NCI-H526 treated with DMSO at 0.1 percent for 48 hours (cell line): ENCODE measurements around the gene ZNF525.
A peak's percentile ranks its signal among the peaks of the same experiment; 100 is the strongest.
"Not testable (repeated sequence)": the region's sequence is repeated elsewhere in the genome, so short reads cannot be mapped to it uniquely, and the experiment has no call there.

ENCODE experiments used
- DNase-seq: peaks from one replicate; lab custom pipeline; 2025; lab: John Stamatoyannopoulos, UW

Gene ZNF525

GRCh38 chr19:53395840-53396524, 30.5 kb downstream of the ZNF525 start:
- DNase-seq = not testable (repeated sequence)

GRCh38 chr19:53396525-53396868, 31.0 kb downstream of the ZNF525 start:
- no peak for DNase-seq

GRCh38 chr19:53397918-53398317, 32.4 kb downstream of the ZNF525 start:
- not testable (repeated sequence) for DNase-seq

- no peak for DNase-seq
These were observed 44.1 kb downstream of the ZNF525 start for GRCh38 chr19:53409505-53410204.

DNA sequence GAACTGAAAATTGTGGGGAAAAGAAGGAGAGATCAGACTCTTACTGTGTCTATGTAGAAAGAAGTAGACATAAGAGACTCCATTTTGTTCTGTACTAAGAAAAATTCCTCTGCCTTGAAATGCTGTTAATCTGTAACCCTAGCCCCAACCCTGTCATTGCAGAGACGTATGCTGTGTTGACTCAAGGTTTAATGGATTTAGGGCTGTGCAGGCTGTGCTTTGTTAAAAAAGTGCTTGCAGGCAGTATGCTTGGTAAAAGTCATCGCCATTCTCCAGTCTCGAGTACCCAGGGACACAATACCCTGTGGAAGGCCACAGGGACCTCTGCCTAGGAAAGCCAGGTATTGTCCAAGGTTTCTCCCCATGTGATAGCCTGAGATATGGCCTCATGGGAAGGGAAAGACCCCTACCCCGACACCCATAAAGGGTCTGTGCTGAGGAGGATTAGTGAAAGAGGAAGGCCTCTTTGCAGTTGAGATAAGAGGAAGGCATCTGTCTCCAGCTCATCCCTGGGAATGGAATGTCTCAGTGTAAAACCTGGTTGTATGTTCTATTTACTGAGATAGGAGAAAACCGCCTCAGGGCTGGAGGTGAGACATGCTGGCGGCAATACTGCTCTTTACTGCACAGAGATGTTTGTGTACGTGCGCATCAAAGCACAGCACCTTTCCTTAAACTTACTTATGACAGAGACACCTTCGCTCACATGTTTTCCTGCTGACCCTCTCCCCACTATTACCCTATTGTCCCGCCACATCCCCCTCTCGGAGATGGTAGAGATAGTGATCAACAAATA, 55.2 kb downstream of the ZNF525 start:
- not testable (repeated sequence) for DNase-seq

DNA sequence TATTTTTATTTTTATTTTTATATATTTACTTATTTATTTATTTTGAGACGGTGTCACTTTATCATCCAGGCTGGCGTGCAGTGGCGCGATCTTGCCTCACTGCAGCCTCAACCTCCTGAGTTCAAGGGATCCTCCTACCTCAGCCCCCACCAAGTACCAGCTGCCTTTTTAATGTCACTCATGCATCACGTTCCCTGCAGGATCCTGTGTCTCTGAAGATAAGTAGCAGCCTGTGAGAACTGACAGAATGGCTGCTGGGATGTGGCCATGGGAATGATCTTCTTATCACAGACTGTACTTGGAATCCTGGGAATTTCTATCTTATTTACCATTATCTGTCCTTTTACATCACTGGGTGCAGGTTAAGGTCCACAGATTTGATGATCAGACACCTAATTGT, 57.0 kb downstream of the ZNF525 start:
- no peak for DNase-seq

- not testable (repeated sequence) for DNase-seq
These were observed 57.6 kb downstream of the ZNF525 start for GRCh38 chr19:53423074-53423473.

DNA sequence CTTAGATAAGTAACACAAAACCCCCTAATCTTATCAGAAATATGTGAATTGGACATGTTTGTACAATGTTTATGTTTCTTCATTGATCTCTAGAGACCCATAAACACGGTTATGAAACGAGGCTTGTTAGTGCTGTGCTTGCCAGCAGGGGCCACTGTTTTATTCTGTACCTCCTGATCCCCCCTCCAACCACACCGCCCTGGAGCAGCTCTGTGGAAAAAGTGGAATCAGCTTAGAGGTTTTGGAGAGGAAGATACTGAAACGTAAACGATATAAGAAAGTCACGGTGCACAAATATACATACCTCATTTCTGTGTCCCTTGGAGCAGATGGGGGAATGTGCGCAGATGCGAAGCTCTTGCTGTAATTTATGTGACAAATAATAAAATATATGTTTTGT, 58.2 kb downstream of the ZNF525 start:
- peak; percentile 49 for DNase-seq

DNA sequence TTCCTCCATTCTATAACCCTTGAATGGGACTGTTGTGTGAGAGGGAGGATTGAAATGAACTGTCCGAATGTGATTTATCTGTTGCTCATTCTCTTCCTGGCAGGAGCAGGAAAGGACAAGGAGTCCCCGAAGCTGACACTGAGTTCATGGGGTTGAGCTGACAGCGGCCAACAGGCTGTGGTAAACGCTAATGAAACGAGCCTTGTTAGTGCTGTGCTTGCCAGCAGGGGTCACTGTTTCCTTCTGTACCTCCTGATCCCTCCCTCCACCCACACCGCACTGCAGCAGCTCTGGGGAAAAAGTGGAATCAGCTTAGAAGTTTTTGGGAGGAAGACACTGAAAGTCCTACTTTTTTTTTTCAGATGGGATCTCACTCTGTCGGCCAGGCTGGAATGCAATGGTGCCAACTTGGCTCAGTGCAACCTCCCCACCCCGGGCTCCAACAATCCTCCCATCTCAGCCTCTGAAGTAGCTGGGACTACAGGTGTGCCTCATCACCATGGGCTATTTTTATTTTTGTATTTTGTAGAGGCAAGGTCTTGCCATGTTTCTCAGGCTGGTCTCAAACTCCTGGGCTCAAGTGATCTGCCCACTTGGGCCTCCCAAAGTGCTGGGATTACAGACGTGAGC, 59.6 kb downstream of the ZNF525 start:
- DNase-seq = peak; percentile 81

DNA sequence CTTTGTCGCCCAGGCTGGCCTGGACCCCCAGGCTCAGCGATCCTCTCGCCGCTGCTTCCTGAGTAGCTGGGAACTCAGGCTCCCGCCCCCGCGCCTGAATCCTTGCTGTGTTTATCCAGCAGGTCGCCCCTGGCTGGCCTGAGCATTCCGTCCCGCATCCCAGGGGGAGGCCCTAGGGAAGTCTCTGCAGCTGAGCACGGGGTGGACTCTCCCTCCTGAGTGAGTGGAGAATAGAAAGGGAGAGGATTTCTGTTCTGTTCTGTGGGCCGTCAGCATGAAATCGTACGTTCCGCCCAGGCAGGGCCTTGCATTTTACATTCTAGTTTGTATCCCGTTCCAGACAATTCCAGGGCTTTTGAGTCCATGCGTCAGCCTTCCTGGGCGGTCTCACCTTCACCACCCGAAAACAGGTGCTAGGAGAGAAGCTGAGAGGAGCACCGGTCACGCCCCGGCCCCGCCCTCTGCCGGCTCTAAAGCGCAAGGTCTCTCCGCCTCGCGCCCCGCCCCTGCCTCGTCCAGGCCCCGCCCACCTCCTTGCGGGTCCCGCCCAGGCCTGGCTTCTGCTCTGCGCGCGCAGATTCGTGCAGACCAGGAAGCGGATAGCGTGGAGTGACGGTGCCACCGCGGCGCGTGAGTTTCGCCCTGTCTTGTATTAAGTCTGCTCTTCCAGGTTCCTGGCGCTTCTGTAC, 66.0 kb downstream of the ZNF525 start, which contains the start of gene ZNF761:
Gene ZNF761 (plus strand): TSS at position 586 of the 689 bp plus-strand sequence. CDS start 15,285 bp downstream, outside the sequence.
- peak; percentile 97 for DNase-seq

- DNase-seq = no peak
These were observed 66.7 kb downstream of the ZNF525 start for GRCh38 chr19:53432088-53432661.
